ENCODE measurements around the gene ADAM17.

The ADAM17 gene

DNA sequence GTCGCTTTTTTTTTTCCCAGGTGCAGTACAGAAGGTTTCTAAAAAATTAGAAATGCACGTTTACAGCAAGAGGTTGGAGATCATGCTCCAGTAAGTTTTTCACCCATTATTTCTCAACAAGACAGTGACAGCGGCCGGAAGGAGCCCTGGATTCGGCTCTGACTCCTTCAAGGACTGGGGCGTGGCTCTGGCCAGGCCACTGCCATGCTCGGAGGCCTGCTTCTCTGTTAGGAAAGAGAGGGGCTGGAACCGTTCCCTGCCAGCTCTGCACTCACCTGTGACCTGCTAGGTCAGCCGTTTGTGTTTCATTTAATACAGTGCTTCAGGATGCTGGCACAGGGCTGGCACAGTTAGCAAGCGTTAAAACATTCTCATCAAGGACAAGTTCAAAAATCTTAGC, 87.9 kb downstream of the ADAM17 start:
- no peak for DNase-seq

DNA sequence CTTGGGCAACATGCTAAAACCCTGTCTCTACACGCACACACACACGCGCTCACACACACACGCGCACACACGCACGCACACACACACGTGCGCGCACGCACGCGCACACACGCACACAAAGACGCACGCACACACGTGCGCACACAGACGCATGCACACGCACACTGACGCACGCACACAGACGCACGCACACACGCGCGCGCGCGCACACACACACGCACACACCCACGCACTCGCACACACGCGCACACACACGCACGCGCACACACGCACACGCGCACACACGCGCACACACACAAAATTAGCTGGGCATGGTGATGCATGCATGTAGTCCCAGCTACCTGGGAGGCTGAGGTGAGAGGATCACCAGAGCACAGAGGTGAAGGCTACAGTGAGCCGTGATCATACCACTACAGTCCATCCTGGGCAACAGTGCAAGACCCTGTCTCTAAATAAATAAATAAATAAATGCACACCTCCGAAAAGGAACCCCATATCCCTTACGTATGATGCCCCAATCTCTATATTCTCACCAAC, 89.4 kb downstream of the ADAM17 start:
- no peak for DNase-seq

DNA sequence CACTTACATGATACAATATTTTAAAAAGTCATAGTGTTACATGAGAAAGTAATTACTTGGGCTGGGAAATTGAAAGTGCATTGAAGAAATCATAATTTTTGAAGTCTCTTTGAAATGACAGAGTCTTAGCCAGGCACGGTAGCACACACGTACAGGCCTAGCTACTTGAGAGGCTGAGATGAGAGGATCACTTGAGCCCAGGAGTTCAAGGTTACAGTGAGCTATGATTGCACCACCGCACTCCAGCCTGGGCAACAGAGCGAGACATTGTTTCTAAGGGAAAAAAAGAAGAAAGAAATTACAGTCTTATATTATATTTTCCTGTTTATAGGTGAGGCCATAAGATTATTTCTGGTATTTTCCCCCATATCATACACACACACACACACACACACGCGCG, 90.5 kb downstream of the ADAM17 start:
- no peak for DNase-seq

DNA sequence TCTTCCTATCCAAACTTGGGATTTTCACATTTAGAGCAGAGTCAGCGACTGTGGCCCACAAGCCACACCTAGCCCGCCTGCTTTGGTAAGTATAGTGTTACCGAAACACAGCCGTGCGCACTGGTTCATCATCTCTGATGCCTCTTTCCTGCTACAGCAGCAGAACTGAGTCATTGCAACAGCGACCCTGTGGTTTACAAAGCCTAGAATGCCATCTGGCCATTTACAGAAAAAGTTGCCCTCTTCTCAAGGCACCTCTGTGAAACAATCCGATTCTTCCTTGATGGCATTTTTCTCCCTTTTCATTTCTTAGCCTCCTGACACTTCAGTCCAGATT, 92.0 kb downstream of the ADAM17 start:
- DNase-seq = no peak

DNA sequence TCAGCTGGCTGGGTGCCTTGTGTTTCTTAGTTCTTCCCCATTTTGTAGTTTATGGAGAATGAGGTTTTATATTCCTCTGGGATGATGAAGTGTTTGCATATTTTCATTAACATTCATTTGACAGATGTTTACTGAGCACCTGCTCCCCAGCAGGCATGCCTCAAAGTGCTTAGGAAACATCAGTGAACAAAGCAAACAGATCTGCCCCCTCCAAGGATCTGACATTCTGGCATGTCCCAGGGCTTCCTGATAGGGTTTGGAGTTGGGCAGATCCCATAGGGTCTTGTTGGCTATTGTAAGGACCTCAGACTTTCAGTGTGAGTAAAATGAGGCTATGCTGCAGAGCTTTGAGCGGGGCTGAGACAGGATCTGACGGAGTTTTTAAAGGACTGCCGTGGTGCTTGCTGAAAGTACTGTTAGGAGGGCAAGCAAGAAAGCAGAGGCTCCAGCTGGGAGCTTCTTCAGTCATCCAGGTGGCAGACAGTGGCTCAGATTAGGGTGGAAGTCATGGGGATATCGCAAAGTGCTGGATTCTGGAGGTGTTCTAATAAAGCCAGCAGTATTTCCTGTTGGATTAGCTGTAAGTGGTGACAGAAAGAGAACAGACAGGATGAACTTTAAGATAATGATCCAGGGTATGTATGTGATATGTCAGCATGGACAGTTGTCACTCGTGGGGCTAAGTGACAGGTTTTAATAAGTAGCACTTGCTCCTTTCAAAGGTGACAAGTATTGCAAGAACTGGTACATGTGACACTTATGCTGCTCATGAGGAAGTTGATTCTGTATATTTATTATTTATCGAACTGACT, 92.5 kb downstream of the ADAM17 start:
- DNase-seq = no peak

DNA sequence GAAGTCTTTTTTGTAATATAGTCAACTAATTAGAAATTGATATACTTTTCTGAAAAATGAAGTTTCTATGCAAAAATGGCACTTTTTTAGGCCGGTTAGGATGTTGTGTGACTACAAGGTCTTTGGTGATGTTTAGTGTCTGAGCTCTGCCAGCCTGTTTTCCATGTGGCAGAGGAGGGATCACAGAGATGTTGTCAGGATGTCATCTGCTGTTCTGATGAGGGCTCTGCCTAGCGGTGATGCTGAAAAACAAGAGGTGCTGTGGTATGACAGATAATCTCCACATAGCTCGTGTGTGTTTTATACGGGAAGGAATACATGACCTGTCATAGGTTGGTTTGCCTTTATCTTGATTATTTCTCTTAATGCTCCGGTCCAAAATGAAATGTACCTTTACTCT, 93.3 kb downstream of the ADAM17 start:
- no peak for DNase-seq

DNA sequence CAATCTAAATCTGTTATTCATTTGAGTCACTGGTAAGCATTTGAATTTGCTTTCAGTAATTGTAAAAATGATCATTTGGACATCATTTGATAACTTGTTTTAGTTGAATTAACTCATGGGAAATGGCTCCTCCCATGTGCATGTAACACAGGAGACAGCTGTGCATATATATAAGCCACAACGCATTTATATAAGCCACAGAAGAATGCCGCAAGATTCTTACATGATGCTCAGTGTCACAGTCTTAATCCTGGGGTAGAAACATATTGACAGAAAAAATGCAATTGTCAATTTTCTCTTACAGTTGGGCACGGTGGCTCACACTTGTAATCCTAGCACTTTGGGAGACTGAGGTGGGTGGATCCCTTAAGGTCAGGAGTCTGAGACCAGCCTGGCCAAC, 94.6 kb downstream of the ADAM17 start:
- DNase-seq = no peak

DNA sequence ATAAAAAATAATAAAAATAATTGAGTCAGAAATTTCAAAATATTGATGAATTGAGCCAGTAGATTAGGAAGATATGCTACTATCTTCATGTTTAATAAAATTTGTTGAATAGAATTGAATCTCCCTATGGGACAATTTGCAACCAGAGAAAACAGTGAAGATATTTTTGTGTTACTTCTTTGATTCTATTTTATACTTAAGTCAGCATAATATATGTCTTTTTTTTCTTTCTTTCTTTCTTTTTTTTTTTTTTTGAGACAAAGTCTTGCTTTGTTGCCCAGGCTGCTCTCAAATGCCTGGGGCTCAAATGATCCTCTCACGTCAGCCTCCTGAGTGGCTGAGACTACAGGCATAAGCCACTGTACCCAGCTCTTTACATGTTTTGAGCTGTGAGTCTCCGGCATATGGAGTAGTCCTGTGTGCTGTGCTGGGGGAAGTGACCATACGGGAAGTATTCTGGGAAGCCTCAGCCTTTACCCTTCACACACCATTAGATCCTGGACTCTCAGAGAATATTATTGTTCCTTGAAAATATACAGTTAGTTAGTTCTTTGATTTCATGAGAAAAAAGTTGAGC, 95.1 kb downstream of the ADAM17 start:
- DNase-seq = no peak

DNA sequence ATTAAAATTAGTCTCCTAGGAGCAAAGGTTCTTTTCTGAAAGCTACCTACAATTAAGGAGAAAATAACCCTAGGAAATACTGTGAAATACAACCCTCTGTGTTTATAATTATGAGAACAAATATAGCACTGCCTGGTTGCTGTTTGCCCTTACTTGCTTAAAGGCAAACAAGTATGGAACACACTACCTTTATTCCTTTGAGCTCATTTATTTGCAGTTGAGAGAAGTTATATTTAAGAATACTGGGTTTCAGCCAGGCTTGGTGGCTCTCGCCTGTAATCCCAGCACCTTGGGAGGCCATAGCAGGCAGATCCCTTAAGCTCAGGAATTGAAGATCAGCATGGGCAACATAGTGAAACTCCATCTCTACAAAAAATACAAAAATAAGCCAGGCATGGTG, 104.4 kb downstream of the ADAM17 start:
- DNase-seq = no peak

DNA sequence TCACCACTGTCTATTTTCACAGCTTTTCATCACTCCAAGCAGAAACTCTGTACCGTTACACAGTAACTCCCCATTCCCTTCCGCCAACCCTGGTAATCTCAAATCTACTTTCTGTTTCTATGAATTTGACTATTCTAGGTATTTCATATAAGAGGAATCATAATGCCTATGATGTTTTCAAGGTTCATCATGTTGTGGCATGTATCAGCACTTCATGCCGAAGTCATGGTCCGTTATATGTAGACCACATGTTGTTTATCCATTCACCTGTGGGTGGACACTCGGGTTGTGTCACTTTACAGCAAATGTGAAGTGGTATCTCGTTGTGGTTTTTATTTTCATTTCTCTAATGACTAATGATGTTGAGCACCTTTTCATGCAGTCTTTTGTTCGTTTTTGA, 110.5 kb downstream of the ADAM17 start:
- no peak for DNase-seq

DNA sequence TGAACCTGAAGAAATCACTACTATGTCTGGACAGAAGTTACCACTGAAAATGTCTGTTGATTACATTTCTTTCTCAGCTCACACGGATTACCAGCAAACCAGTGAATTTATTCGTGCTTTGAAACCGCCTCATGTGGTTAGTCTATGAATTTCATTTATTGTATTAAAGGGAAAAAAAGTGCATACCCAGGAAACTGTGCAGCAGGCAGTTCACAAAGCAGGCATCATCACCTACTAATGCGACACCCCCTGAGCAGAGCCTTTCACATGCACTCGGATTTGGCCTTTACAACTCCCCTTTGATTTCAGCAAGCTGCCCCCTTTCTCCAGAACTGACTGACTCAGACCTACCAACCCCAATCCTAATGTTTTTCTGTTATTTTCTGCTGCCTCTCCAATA, 112.1 kb downstream of the ADAM17 start:
- DNase-seq = no peak

DNA sequence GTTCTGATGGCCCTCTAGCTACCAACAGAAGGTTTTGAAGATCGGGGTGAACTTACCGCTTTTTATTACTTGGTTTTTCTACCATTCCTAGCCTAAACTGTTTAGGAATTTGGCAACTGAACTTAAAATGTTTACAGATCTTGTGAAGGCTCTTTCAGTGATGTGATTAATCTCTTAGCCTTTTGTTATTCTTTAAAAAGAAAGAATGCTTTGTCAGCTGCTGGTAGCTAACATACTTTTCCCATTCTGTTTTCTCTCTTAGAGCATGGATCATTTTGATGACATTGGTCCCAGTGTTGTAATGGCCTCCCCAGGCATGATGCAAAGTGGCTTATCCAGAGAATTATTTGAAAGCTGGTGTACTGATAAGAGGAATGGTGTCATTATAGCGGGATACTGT, 114.1 kb downstream of the ADAM17 start:
- DNase-seq = no peak

DNA sequence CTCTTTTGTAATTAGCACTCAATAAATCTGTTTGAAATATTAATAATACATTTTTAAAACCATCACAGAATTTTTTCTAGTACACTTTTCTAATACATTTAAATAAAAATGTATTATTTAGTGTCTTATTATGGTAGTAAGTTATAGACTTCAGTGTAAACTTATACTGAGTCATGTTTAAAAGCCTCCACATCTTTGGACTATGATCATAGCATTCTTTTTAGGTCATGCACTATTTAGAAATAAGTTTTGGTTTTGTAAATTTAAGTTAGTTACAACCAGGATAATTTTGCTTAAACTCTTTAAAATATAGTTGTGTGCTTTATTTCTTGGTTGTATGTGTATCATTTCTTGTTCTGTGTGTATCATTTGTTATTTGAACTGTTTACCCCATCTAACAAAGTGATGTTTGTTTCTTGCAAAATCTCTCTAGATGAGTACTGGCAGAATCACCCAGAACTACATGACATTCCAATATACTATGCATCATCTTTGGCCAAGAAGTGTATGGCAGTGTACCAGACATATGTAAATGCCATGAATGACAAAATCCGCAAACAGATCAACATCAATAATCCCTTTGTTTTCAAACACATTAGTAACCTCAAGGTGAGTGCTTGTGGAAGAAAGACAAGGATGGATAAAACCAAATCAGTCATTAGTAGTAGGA, 115.4 kb downstream of the ADAM17 start:
- DNase-seq = no peak

DNA sequence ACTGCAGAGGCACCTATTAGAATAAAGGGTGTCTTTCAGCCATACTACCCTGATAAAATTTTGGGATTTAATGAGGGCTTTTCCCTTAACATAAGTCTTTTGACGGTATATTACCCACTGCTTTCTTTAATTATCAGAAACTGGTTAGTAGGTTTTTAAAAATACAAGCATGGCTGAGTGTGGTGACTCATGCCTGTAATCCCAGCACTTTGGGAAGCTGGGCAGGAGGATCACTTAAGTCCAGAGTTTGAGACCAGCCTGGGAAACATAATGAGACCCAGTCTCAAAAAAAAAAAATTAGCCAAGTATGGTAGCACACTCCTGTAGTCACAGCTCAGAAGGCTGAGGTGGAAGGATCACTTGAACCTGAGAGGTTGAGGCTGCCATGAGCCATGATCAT, 116.1 kb downstream of the ADAM17 start:
- DNase-seq = no peak
